ENCODE results near the gene RNF212. TPM values are rescaled to one million over a fixed set of nuclear protein-coding genes. Genes with fewer than 3 reads are reported as not detected.

The RNF212 gene
- total RNA-seq, 1 donor from 2014 or later, result not detected

DNA sequence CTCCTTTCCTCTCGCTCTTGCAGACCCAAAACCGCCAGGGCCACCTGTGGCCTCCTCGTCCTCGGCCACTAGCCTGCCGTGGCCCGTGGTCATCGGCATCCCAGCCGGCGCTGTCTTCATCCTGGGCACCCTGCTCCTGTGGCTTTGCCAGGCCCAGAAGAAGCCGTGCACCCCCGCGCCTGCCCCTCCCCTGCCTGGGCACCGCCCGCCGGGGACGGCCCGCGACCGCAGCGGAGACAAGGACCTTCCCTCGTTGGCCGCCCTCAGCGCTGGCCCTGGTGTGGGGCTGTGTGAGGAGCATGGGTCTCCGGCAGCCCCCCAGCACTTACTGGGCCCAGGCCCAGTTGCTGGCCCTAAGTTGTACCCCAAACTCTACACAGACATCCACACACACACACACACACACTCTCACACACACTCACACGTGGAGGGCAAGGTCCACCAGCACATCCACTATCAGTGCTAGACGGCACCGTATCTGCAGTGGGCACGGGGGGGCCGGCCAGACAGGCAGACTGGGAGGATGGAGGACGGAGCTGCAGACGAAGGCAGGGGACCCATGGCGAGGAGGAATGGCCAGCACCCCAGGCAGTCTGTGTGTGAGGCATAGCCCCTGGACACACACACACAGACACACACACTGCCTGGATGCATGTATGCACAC is 88.3 kb downstream of the RNF212 start:
- Histone ChIP-seq H3K27ac (no peak overlapping the region), H3K9me3 (no peaks in the 10 kb centered on the region), H3K36me3 (peaks cover 14 to 33% of the 10 kb centered on the region in 2 donors), H3K4me1 (no peaks in the 10 kb centered on the region), H3K4me3 (no peak overlapping the region), H3K27me3 (no peaks in the 10 kb centered on the region)
- TF ChIP-seq, protein P1, sequence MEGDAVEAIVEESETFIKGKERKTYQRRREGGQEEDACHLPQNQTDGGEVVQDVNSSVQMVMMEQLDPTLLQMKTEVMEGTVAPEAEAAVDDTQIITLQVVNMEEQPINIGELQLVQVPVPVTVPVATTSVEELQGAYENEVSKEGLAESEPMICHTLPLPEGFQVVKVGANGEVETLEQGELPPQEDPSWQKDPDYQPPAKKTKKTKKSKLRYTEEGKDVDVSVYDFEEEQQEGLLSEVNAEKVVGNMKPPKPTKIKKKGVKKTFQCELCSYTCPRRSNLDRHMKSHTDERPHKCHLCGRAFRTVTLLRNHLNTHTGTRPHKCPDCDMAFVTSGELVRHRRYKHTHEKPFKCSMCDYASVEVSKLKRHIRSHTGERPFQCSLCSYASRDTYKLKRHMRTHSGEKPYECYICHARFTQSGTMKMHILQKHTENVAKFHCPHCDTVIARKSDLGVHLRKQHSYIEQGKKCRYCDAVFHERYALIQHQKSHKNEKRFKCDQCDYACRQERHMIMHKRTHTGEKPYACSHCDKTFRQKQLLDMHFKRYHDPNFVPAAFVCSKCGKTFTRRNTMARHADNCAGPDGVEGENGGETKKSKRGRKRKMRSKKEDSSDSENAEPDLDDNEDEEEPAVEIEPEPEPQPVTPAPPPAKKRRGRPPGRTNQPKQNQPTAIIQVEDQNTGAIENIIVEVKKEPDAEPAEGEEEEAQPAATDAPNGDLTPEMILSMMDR (IDR thresholded peaks at IDR 0.05), result no peak
- no peak for DNase-seq (ENCODE audit: low spot score in 2 of 2)
- intact Hi-C loops (cut with DNase I), result no loop called here

GRCh38 chr4:1023895-1024740 is 89.2 kb downstream of the RNF212 start:
- Histone ChIP-seq H3K4me1 (no peaks in the 10 kb centered on the region), H3K36me3 (peaks cover 14 to 33% of the 10 kb centered on the region in 2 donors), H3K9me3 (no peaks in the 10 kb centered on the region), H3K4me3 (no peak overlapping the region), H3K27me3 (no peaks in the 10 kb centered on the region), H3K27ac (no peak overlapping the region)
- TF ChIP-seq, protein P1 (IDR thresholded peaks at IDR 0.05), result no peak
- no peak for DNase-seq (ENCODE audit: low spot score in 2 of 2)
- intact Hi-C loops (cut with DNase I), result no loop called here

DNA sequence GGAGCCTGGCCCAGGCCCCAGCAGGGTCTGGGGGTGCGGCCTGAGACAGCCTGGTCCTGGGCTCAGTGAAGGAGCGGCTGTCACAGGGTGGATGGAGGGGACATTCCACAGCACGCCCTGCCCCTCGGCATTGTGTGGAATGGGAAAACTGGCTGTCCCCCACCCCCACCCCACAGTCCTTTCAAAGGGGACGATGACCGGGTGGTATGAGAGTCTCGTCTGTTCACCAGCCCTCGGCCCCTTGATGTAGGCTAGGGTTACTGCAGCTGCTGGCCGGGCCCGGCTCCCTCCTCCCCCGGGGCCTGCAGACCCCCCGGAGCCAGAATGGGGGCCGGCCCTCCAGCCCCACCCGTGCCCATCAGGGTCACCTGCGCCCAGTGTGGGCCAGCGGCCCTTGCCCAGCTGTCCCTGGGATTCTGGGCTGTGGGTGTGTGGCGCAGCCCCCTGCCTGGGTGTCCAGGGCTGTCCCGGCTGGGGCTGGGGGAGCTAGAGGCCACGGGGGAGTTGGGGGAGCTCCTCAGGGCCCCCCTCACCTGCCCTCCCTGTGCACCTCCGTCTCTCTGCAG is 90.2 kb downstream of the RNF212 start:
- peaks cover 14 to 33% of the 10 kb centered on the region in 2 donors for H3K36me3 ChIP-seq
- no peak overlapping the region for H3K4me3 ChIP-seq
- no peak for DNase-seq (ENCODE audit: low spot score in 2 of 2)
- no peaks in the 10 kb centered on the region for H3K9me3 ChIP-seq
- H3K27ac ChIP-seq, result no peak overlapping the region
- intact Hi-C loops (cut with DNase I), result no loop called here
- TF ChIP-seq, protein P1 (IDR thresholded peaks at IDR 0.05), result no peak
- no peaks in the 10 kb centered on the region for H3K27me3 ChIP-seq
- H3K4me1 ChIP-seq, result no peaks in the 10 kb centered on the region

GRCh38 chr4:1022739-1023066 is 90.7 kb downstream of the RNF212 start:
- H3K36me3 ChIP-seq, result peaks cover 14 to 33% of the 10 kb centered on the region in 2 donors
- intact Hi-C loops (cut with DNase I), result no loop called here
- no peaks in the 10 kb centered on the region for H3K27me3 ChIP-seq
- no peaks in the 10 kb centered on the region for H3K4me1 ChIP-seq
- H3K4me3 ChIP-seq, result no peak overlapping the region
- no peak overlapping the region for H3K27ac ChIP-seq
- no peaks in the 10 kb centered on the region for H3K9me3 ChIP-seq
- TF ChIP-seq, protein P1 (IDR thresholded peaks at IDR 0.05), result no peak
- no peak for DNase-seq (ENCODE audit: low spot score in 2 of 2)

GRCh38 chr4:1022051-1022738 is 91.2 kb downstream of the RNF212 start:
- no peak for DNase-seq (ENCODE audit: low spot score in 2 of 2)
- intact Hi-C loops (cut with DNase I), result no loop called here
- Histone ChIP-seq H3K36me3 (peaks cover 14 to 33% of the 10 kb centered on the region in 2 donors), H3K27ac (no peak overlapping the region), H3K4me1 (no peaks in the 10 kb centered on the region), H3K27me3 (no peaks in the 10 kb centered on the region), H3K4me3 (no peak overlapping the region), H3K9me3 (no peaks in the 10 kb centered on the region)
- TF ChIP-seq, protein P1 (IDR thresholded peaks at IDR 0.05), result no peak

Other genes with a start within 250 kb of the RNF212 start
- 87.3 TPM for gene GAK, start 181.2 kb downstream of the RNF212 start, total RNA-seq
- 41.2 TPM for gene TMEM175, start 181.1 kb downstream of the RNF212 start, total RNA-seq
- 20.1 TPM for gene DGKQ, start 140.0 kb downstream of the RNF212 start, total RNA-seq
- 118 TPM for gene IDUA, start 126.5 kb downstream of the RNF212 start, total RNA-seq
- gene SLC26A1, start 120.2 kb downstream of the RNF212 start, total RNA-seq, result not detected
- 79.1 TPM for gene FGFRL1, start 101.9 kb downstream of the RNF212 start, total RNA-seq
- 14.0 TPM for gene SPON2, start 59.0 kb upstream of the RNF212 start, total RNA-seq
- gene CTBP1, start 135.6 kb upstream of the RNF212 start, total RNA-seq, result 273 TPM
- 56.3 TPM for gene MAEA, start 176.3 kb upstream of the RNF212 start, total RNA-seq
- gene UVSSA, start 233.6 kb upstream of the RNF212 start, total RNA-seq, result 56.9 TPM